WTC11 (cell line): ENCODE results near the gene TTC7B. TPM values are rescaled to one million over a fixed set of nuclear protein-coding genes. Genes with fewer than 3 reads are reported as not detected.

ENCODE experiments used
- ATAC-seq: fragments of 200-7000 bp; cut with Tn5 transposase; 2 replicates; pipeline ENCODE4 v1.10.0; 2021; ENCODE audit warnings: mild to moderate bottlenecking, moderate library complexity
- CTCF ChIA-PET: fragments of 300-600 bp; sonication (Branson Sonifier 250); formaldehyde crosslinking; loops from one replicate; lab custom pipeline; 2021; ENCODE audit warnings: antibody characterized with exemption; lab: Charles Lee
- POLR2A ChIA-PET: fragments of 350-600 bp; sonication (Branson Sonifier 250); formaldehyde crosslinking; loops from one replicate; lab custom pipeline; 2021; ENCODE audit warnings: antibody characterized with exemption; lab: Charles Lee
- DNase-seq: peaks from one replicate; pipeline ENCODE4 v3.0.0; 2021; ENCODE audit warnings: low spot score
- H3K27ac Mint-ChIP-seq: 2 replicates; pipeline ENCODE4 v1.8.0; 2021; ENCODE audit warnings: mixed read lengths
- H3K27me3 Mint-ChIP-seq: 2 replicates; pipeline ENCODE4 v1.8.0; 2021; ENCODE audit warnings: low read depth, mild to moderate bottlenecking, moderate library complexity, mixed read lengths
- H3K36me3 Mint-ChIP-seq: 2 replicates; pipeline ENCODE4 v1.8.0; 2021; ENCODE audit warnings: mixed read lengths
- H3K4me1 Mint-ChIP-seq: 2 replicates; pipeline ENCODE4 v1.8.0; 2022; ENCODE audit warnings: mixed read lengths
- H3K4me3 Mint-ChIP-seq: 2 replicates; pipeline ENCODE4 v1.8.0; 2021; ENCODE audit warnings: mild to moderate bottlenecking, moderate library complexity, mixed read lengths
- H3K9me3 Mint-ChIP-seq: 2 replicates; pipeline ENCODE4 v1.8.0; 2021; ENCODE audit warnings: mixed read lengths
- ATF2 ChIP-seq: sonication (generic); formaldehyde crosslinking; IDR thresholded peaks from 2 replicates; pipeline ENCODE4 v1.8.1; 2022; ENCODE audit warnings: low read depth, missing genetic modification reagents, borderline replicate concordance
- E2F5 ChIP-seq: sonication (generic); formaldehyde crosslinking; IDR thresholded peaks from 2 replicates; pipeline ENCODE4 v1.8.1; 2022; ENCODE audit warnings: mild to moderate bottlenecking, moderate library complexity, missing genetic modification reagents
- EMX1 ChIP-seq: fragments of 250-450 bp; sonication (Bioruptor Pico); IDR thresholded peaks from 2 replicates; pipeline ENCODE4 v1.8.0; 2021; ENCODE audit warnings: mild to moderate bottlenecking
- FOXK1 ChIP-seq: sonication (generic); formaldehyde crosslinking; IDR thresholded peaks from 2 replicates; pipeline ENCODE4 v1.8.0; 2022; ENCODE audit warnings: mild to moderate bottlenecking, moderate library complexity, missing genetic modification reagents
- GTF2I ChIP-seq: fragments of 250-450 bp; sonication (Bioruptor Pico); conservative IDR thresholded peaks from 2 replicates; pipeline ENCODE4 v1.4.0; 2021; ENCODE audit warnings: mild to moderate bottlenecking
- HMGA2 ChIP-seq: fragments of 250-450 bp; sonication (Bioruptor Pico); IDR thresholded peaks from 2 replicates; pipeline ENCODE4 v1.4.0; 2021; ENCODE audit warnings: mild to moderate bottlenecking, moderate library complexity
- OVOL2 ChIP-seq: fragments of 250-450 bp; sonication (Bioruptor Pico); IDR thresholded peaks from 2 replicates; pipeline ENCODE4 v1.9.0; 2021; ENCODE audit warnings: mild to moderate bottlenecking, borderline replicate concordance
- SP1 ChIP-seq: sonication (generic); formaldehyde crosslinking; conservative IDR thresholded peaks from 2 replicates; pipeline ENCODE4 v1.8.1; 2022; ENCODE audit warnings: missing genetic modification reagents
- TEAD1 ChIP-seq: sonication (generic); formaldehyde crosslinking; IDR thresholded peaks from 2 replicates; pipeline ENCODE4 v1.8.0; 2022; ENCODE audit warnings: mild to moderate bottlenecking, missing genetic modification reagents
- ZBTB21 ChIP-seq: sonication (generic); formaldehyde crosslinking; IDR thresholded peaks from 2 replicates; pipeline ENCODE4 v1.8.1; 2023; ENCODE audit warnings: mild to moderate bottlenecking, missing genetic modification reagents, borderline replicate concordance
- ZBTB43 ChIP-seq: sonication (generic); formaldehyde crosslinking; IDR thresholded peaks from 2 replicates; pipeline ENCODE4 v1.8.1; 2023; ENCODE audit warnings: mild to moderate bottlenecking, missing genetic modification reagents
- total RNA-seq: library from RNA; stranded (reverse); gene quantifications from 3 replicates; pipeline ENCODE4 v1.2.3, GENCODE V29; 2021
- TF ChIP-seq, protein P1 (sequence below): sonication (generic); formaldehyde crosslinking; IDR thresholded peaks from 2 replicates; pipeline ENCODE4 v1.8.1; 2022; ENCODE audit warnings: low read depth, mild to moderate bottlenecking, moderate library complexity, missing genetic modification reagents, borderline replicate concordance
- TF ChIP-seq, protein P2 (sequence below): fragments of 250-450 bp; sonication (Bioruptor Pico); conservative IDR thresholded peaks from 2 replicates; pipeline ENCODE4 v1.9.0; 2021; ENCODE audit warnings: mild to moderate bottlenecking
- TF ChIP-seq, protein P3 (sequence below): sonication (generic); formaldehyde crosslinking; IDR thresholded peaks from 2 replicates; pipeline ENCODE4 v1.8.0; 2023; ENCODE audit warnings: missing genetic modification reagents, mild to moderate bottlenecking, borderline replicate concordance

TTC7B gene
- total RNA-seq, 1 experiment from 2014 or later: 27.6 TPM

GRCh38 chr14:90583427-90583826, 232.8 kb downstream of the TTC7B start (continued):
- TF ChIP-seq E2F5 (CRISPR knock-in tag) (no peak), FOXK1 (no peak), SP1 (CRISPR knock-in tag) (no peak), OVOL2 (CRISPR knock-in tag) (no peak)
- TF ChIP-seq, protein P1, sequence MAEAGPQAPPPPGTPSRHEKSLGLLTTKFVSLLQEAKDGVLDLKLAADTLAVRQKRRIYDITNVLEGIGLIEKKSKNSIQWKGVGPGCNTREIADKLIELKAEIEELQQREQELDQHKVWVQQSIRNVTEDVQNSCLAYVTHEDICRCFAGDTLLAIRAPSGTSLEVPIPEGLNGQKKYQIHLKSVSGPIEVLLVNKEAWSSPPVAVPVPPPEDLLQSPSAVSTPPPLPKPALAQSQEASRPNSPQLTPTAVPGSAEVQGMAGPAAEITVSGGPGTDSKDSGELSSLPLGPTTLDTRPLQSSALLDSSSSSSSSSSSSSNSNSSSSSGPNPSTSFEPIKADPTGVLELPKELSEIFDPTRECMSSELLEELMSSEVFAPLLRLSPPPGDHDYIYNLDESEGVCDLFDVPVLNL: no peak

GRCh38 chr14:90582166-90582565, 234.1 kb downstream of the TTC7B start:
- Mint-ChIP-seq H3K9me3 (no peaks in the 10 kb centered on the region), H3K4me3 (no peak overlapping the region)
- POLR2A ChIA-PET: no interaction called here
- TF ChIP-seq, protein P2, sequence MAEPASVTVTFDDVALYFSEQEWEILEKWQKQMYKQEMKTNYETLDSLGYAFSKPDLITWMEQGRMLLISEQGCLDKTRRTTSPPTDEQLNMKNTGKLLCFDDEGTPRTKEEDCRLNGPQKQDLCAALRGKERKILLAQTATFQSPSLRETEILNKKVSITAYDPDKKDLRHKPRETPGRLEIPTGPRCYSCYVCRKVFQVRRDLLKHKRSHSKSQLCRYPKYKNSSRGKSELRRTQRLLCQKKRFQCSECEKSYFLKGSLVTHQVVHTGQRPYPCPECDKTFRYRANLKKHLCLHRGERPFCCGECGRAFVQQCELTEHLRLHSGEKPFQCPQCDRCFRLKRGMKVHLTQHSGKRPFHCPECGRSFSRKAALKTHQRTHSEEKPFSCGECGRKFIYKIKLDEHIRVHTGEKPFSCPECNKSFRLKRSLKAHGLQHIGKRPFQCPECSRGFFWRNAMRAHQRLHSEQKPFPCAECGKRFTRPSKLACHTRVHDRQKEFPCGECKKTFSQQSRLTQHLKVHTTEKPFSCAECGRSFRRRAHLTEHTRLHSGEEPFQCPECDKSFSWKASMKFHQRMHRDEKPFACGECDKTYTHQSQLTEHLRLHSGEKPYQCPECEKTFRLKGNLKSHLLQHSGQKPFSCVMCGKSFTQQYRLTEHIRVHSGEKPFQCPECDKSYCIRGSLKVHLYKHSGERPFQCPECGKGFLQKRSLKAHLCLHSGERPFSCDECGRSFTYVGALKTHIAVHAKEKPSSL: no peak
- TF ChIP-seq TEAD1 (no peak), ZBTB21 (no peak), ZBTB43 (CRISPR knock-in tag) (no peak), ATF2 (CRISPR knock-in tag) (no peak), HMGA2 (CRISPR knock-in tag) (no peak), GTF2I (CRISPR knock-in tag) (no peak), EMX1 (CRISPR knock-in tag) (no peak)
- TF ChIP-seq, protein P3, sequence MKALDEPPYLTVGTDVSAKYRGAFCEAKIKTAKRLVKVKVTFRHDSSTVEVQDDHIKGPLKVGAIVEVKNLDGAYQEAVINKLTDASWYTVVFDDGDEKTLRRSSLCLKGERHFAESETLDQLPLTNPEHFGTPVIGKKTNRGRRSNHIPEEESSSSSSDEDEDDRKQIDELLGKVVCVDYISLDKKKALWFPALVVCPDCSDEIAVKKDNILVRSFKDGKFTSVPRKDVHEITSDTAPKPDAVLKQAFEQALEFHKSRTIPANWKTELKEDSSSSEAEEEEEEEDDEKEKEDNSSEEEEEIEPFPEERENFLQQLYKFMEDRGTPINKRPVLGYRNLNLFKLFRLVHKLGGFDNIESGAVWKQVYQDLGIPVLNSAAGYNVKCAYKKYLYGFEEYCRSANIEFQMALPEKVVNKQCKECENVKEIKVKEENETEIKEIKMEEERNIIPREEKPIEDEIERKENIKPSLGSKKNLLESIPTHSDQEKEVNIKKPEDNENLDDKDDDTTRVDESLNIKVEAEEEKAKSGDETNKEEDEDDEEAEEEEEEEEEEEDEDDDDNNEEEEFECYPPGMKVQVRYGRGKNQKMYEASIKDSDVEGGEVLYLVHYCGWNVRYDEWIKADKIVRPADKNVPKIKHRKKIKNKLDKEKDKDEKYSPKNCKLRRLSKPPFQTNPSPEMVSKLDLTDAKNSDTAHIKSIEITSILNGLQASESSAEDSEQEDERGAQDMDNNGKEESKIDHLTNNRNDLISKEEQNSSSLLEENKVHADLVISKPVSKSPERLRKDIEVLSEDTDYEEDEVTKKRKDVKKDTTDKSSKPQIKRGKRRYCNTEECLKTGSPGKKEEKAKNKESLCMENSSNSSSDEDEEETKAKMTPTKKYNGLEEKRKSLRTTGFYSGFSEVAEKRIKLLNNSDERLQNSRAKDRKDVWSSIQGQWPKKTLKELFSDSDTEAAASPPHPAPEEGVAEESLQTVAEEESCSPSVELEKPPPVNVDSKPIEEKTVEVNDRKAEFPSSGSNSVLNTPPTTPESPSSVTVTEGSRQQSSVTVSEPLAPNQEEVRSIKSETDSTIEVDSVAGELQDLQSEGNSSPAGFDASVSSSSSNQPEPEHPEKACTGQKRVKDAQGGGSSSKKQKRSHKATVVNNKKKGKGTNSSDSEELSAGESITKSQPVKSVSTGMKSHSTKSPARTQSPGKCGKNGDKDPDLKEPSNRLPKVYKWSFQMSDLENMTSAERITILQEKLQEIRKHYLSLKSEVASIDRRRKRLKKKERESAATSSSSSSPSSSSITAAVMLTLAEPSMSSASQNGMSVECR (CRISPR knock-in tag): no peak
- TF ChIP-seq, all 79 proteins: peak for 0
- Mint-ChIP-seq H3K27me3 (no peaks in the 10 kb centered on the region; the same call in 1 of the 2 replicates), H3K4me1 (no peaks in the 10 kb centered on the region), H3K27ac (no peak overlapping the region), H3K36me3 (peaks cover 6% of the 10 kb centered on the region; the same call in 1 of the 2 replicates)
- DNase-seq (no peak), ATAC-seq (no peak)
- CTCF ChIA-PET: no interaction called here
